DMS79 (cell line): ENCODE results near the gene RFPL4A.

Experiments used
- DNase-seq: peaks from one replicate; lab custom pipeline; 2025; lab: John Stamatoyannopoulos, UW

The RFPL4A gene

GRCh38 chr19:55809381-55810058, 50.6 kb downstream of the RFPL4A start:
- DNase-seq = peak; percentile 94

DNA sequence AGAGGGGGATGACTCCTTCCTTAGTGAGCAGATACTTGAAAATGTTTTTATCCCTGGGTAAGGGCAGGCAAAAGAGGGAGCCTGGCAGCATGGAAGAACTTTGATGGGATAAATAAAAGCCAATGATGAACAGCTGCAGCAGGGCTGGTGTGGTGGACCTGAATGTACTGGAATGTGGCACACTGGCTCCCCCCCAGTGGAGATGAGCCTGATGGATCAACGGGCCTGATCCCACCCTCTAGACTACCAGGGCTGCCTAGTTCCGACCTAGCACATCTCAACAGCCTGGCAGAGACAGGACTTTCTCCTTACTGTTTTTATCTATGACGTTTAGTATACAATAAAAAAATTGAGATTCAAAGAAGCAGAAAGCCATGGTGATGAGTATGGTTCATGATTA, 52.4 kb downstream of the RFPL4A start:
- no peak for DNase-seq

DNA sequence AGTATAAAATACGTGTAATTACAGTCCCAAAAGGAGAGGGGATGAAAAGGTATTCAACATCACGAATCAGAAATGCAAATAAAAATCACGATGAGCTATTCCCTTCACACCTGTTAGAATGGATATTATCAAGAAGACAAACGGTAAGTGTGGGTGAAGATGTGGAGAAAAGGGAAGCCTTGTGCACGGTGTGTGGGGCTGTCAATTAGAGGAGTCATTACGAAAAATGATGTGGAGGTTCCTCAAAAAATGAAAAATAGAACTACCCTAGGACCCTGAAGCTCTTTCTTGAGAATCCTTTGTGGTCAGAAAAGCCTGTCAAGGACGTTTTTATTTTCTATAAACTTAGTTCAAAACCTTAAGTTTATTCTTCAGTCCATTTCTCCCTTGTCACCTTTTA, 53.6 kb downstream of the RFPL4A start:
- no peak for DNase-seq
